Natural killer cell (primary cell): ENCODE data around the gene CYP2C8. TPM values are rescaled to one million over a fixed set of nuclear protein-coding genes. Genes with fewer than 3 reads are reported as not detected.
"Not testable (repeated sequence)": the region's sequence is repeated elsewhere in the genome, so short reads cannot be mapped to it uniquely, and the experiment has no call there.

Source experiments
- ATAC-seq, 3 donors: fragments of 150-1000 bp in 2 of 3; fragments of 200-7000 bp in 1 of 3; cut with Tn5 transposase; 1 replicate in 1 of 3; 2 replicates in 2 of 3; pipeline ENCODE4 v1.10.0; 2021; ENCODE audit warnings: mild to moderate bottlenecking in 2 of 3, moderate library complexity in 2 of 3
- DNase-seq, 2 donors: peaks; one replicate each; pipeline versions ENCODE4 v3.0.0 to v3.0.0-alpha.2; 2013 to 2021; ENCODE audit warnings: mixed read lengths in 1 of 2
- H3K27ac ChIP-seq: one replicate; pipeline ENCODE4 v1.5.1; 2013; ENCODE audit warnings: mild to moderate bottlenecking, low read length
- H3K27me3 ChIP-seq: one replicate; pipeline ENCODE4 v1.6.1; 2013; ENCODE audit warnings: low read length; ENCODE audit not compliant: control insufficient read depth, insufficient read depth
- H3K36me3 ChIP-seq: one replicate; pipeline ENCODE4 v1.6.1; 2013; ENCODE audit warnings: low read length; ENCODE audit not compliant: control insufficient read depth, insufficient read depth
- H3K4me1 ChIP-seq: one replicate; pipeline ENCODE4 v1.6.1; 2013; ENCODE audit warnings: low read length; ENCODE audit not compliant: control insufficient read depth, insufficient read depth
- H3K4me3 ChIP-seq: one replicate; pipeline ENCODE4 v1.5.1; 2013; ENCODE audit warnings: low read length
- H3K9me3 ChIP-seq: one replicate; pipeline ENCODE4 v1.6.1; 2013; ENCODE audit warnings: low read length; ENCODE audit not compliant: control insufficient read depth, insufficient read depth
- H3K27ac Mint-ChIP-seq, 2 donors: one replicate each; pipeline ENCODE4 v1.8.0; 2022; ENCODE audit warnings: mild to moderate bottlenecking in 2 of 2, mixed read lengths in 2 of 2, moderate library complexity in 1 of 2
- H3K27me3 Mint-ChIP-seq, 2 donors: one replicate each; pipeline ENCODE4 v1.8.0; 2022; ENCODE audit warnings: low read depth in 2 of 2, mixed read lengths in 2 of 2
- H3K36me3 Mint-ChIP-seq: one replicate; pipeline ENCODE4 v1.8.0; 2022; ENCODE audit warnings: mixed read lengths
- H3K4me1 Mint-ChIP-seq, 2 donors: one replicate each; pipeline ENCODE4 v1.8.0; 2022; ENCODE audit warnings: mixed read lengths in 2 of 2
- H3K4me3 Mint-ChIP-seq: one replicate; pipeline ENCODE4 v1.8.0; 2022; ENCODE audit warnings: mild to moderate bottlenecking, moderate library complexity, mixed read lengths
- H3K9me3 Mint-ChIP-seq, 2 donors: one replicate each; pipeline ENCODE4 v1.8.0; 2022; ENCODE audit warnings: mixed read lengths in 2 of 2
- WGBS: methylation state at CpG from one replicate; pipeline ENCODE4 v1.1.7; 2013; ENCODE audit warnings: missing lambda C conversion rate; ENCODE audit not compliant: insufficient coverage; 5-methylcytosine and 5-hydroxymethylcytosine counted together
- intact Hi-C: fragments of 100-400 bp; cut with micrococcal nuclease; formaldehyde crosslinking; loops from one replicate; pipeline ENCODE4 v1.14.2; 2022
- total RNA-seq, 4 donors: library from RNA; stranded (reverse); fragments of 120-200 nt in 1 of 4; gene quantifications; one replicate each; pipeline versions ENCODE4 v1.2.3 to v1.2.4, GENCODE V29; 2013 to 2022
- TF ChIP-seq, protein P1 (sequence below): fragments of 200-600 bp; IDR thresholded peaks from one replicate; pipeline ENCODE4 v1.8.0; 2022; ENCODE audit warnings: antibody characterized with exemption

CYP2C8 gene
- total RNA-seq, 3 donors from 2014 or later (not counting 1 experiment from before 2014, with no cell fraction given) = 0.23 to 0.49 (median 0.45) TPM

- Mint-ChIP-seq H3K9me3 (peaks cover 0 to 4% of the 10 kb centered on the region in 2 donors), H3K27ac (no peak overlapping the region), H3K4me3 (no peak overlapping the region), H3K4me1 (no peaks in the 10 kb centered on the region), H3K36me3 (no peaks in the 10 kb centered on the region), H3K27me3 (no peaks in the 10 kb centered on the region)
- Histone ChIP-seq H3K4me3 (no peak overlapping the region), H3K9me3 (no peaks in the 10 kb centered on the region), H3K27ac (no peak overlapping the region), H3K36me3 (no peaks in the 10 kb centered on the region), H3K27me3 (no peaks in the 10 kb centered on the region), H3K4me1 (no peaks in the 10 kb centered on the region)
- intact Hi-C loops = no loop called here
- TF ChIP-seq, protein P1, sequence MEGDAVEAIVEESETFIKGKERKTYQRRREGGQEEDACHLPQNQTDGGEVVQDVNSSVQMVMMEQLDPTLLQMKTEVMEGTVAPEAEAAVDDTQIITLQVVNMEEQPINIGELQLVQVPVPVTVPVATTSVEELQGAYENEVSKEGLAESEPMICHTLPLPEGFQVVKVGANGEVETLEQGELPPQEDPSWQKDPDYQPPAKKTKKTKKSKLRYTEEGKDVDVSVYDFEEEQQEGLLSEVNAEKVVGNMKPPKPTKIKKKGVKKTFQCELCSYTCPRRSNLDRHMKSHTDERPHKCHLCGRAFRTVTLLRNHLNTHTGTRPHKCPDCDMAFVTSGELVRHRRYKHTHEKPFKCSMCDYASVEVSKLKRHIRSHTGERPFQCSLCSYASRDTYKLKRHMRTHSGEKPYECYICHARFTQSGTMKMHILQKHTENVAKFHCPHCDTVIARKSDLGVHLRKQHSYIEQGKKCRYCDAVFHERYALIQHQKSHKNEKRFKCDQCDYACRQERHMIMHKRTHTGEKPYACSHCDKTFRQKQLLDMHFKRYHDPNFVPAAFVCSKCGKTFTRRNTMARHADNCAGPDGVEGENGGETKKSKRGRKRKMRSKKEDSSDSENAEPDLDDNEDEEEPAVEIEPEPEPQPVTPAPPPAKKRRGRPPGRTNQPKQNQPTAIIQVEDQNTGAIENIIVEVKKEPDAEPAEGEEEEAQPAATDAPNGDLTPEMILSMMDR = no peak
- ATAC-seq = no peak
- DNase-seq = no peak
- WGBS = 100% methylated on average over 1 of the region's 1 CpG
Observed at GRCh38 chr10:95096143-95096542, 26.8 kb upstream of the CYP2C8 start.

DNA sequence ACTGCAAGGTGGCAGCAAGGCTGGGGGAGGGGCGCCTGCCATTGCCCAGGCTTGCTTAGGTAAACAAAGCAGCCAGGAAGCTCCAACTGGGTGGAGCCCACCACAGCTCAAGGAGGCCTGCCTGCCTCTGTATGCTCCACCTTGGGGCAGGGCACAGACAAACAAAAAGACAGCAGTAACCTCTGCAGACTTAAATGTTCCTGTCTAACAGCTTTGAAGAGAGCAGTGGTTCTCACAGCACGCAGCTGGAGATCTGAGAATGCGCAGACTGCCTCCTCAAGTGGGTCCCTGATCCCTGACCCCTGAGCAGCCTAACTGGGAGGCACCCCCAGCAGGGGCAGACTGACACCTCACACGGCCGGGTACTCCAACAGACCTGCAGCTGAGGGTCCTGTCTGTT lies 10.3 kb upstream of the CYP2C8 start:
- H3K9me3 ChIP-seq, H3K4me1 Mint-ChIP-seq, H3K36me3 ChIP-seq, H3K4me1 ChIP-seq, H3K27me3 ChIP-seq, DNase-seq, H3K4me3 Mint-ChIP-seq, H3K27me3 Mint-ChIP-seq, H3K4me3 ChIP-seq, intact Hi-C loops, H3K27ac Mint-ChIP-seq, H3K27ac ChIP-seq, ATAC-seq, H3K36me3 Mint-ChIP-seq: not testable (repeated sequence)
- peaks cover 8 to 12% of the 10 kb centered on the region in 2 donors for H3K9me3 Mint-ChIP-seq
- WGBS = 98% methylated on average over 2 of the region's 5 CpGs

- no peaks in the 10 kb centered on the region for H3K4me1 Mint-ChIP-seq
- TF ChIP-seq, protein P1 = no peak
- no peak overlapping the region for H3K27ac Mint-ChIP-seq
- no peaks in the 10 kb centered on the region for H3K9me3 ChIP-seq
- ATAC-seq (no peak), DNase-seq (no peak)
- H3K36me3 Mint-ChIP-seq = no peaks in the 10 kb centered on the region
- H3K27ac ChIP-seq = no peak overlapping the region
- H3K4me3 Mint-ChIP-seq = no peak overlapping the region
- H3K27me3 ChIP-seq = no peaks in the 10 kb centered on the region
- no peaks in the 10 kb centered on the region for H3K27me3 Mint-ChIP-seq
- no peaks in the 10 kb centered on the region for H3K4me1 ChIP-seq
- H3K4me3 ChIP-seq = no peak overlapping the region
- H3K9me3 Mint-ChIP-seq = peaks cover 8 to 12% of the 10 kb centered on the region in 2 donors
- intact Hi-C loops = no loop called here
- no peaks in the 10 kb centered on the region for H3K36me3 ChIP-seq
Observed at GRCh38 chr10:95077556-95077955, 8.3 kb upstream of the CYP2C8 start.

GRCh38 chr10:95071107-95071660 lies 1.9 kb upstream of the CYP2C8 start:
- Histone ChIP-seq H3K4me1 (no peaks in the 10 kb centered on the region), H3K27ac (no peak overlapping the region), H3K27me3 (no peaks in the 10 kb centered on the region), H3K9me3 (no peaks in the 10 kb centered on the region), H3K36me3 (no peaks in the 10 kb centered on the region), H3K4me3 (no peak overlapping the region)
- intact Hi-C loops = no loop called here
- Mint-ChIP-seq H3K4me1 (no peaks in the 10 kb centered on the region), H3K36me3 (no peaks in the 10 kb centered on the region), H3K4me3 (no peak overlapping the region), H3K27ac (no peak overlapping the region), H3K9me3 (peaks cover 0 to under 1% of the 10 kb centered on the region in 2 donors), H3K27me3 (no peaks in the 10 kb centered on the region)
- 91% methylated on average over 2 of the region's 3 CpGs for WGBS
- ATAC-seq (no peak), DNase-seq (no peak)
- TF ChIP-seq, protein P1 = no peak

- H3K36me3 Mint-ChIP-seq, intact Hi-C loops, H3K4me1 Mint-ChIP-seq, H3K27me3 Mint-ChIP-seq, H3K4me3 ChIP-seq, H3K4me3 Mint-ChIP-seq, ATAC-seq, H3K4me1 ChIP-seq, H3K9me3 ChIP-seq, DNase-seq, H3K36me3 ChIP-seq, H3K27ac ChIP-seq, H3K27me3 ChIP-seq, H3K27ac Mint-ChIP-seq: not testable (repeated sequence)
- H3K9me3 Mint-ChIP-seq = peaks cover 4 to 16% of the 10 kb centered on the region in 2 donors
- WGBS = 74% methylated on average over 4 of the region's 4 CpGs
Observed at GRCh38 chr10:95064125-95064524, 5.2 kb downstream of the CYP2C8 start.
